NCI-H748 treated with DMSO at 0.1 percent for 48 hours (cell line): Measurements from ENCODE around the gene GSDME.
"Not testable (repeated sequence)": the region's sequence is repeated elsewhere in the genome, so short reads cannot be mapped to it uniquely, and the experiment has no call there.

Source experiments
- DNase-seq: peaks from one replicate; lab custom pipeline; 2025; lab: John Stamatoyannopoulos, UW

The GSDME gene

DNA sequence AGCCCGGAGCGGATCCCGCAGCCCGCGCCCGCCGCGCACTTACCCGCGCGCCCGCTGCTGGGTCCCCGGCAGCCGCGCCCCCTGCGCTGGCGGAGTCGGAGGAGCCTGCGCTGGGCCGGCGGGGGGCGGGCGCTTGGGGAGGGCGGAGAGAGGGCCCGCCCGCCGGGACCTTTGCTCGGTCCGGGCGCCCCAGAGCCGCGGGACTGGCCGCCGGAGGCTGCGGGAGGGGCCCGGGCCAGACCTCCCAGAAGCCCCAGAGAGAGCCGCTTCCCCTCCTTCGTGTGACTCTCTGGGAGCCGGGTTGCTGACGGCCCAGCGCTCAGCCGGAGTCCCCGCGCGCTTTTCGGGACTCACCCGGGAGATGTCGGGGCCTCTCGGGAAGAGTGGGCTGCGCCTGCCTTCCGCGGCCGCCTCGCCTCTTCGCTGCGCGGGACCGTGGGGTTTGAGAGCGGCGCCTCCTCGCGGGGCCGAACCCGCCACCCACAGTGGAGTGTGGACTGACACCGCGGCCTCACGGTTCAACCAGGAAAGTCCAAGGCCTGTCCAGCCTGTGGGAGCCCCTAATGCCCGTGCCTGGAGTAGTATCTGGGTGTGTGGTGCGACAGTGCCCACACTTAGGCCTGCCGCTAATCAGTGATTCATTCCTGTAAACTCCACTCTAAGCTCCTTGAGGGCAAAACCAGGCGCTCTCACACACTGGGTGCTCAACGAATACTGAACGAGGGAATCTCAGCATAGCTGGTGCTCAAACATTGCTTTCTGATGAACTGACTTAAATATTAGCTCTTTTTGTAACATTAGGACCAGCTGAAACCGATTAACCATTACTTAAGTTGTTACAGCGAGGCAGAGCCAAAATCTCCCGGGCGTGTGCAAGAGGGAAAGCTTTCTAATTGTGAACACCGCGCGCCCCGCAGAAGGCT is at the start of gene GSDME:
TSS of gene GSDME (minus strand) at position 112 of the 923 bp plus-strand sequence. CDS start 7,690 bp downstream, outside the sequence.
- no peak for DNase-seq

DNA sequence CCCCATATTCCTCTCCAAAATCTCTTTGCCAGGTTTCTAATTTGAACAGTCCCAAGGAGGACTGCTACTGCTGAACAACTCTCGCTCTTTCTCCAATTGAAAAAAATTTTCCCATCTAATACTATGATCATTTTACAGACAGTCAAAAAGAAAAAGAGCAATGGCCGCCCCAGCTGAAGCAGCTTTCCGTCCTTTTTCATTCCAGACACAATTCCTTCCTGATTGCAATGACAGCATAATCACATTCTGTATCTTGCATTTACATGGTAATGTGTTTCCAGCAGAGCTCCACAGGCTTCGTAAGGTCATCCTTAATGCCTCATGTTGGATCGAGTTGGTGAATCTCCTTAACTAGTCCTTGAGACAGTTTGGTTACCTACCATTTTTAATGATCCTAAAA is 45.0 kb upstream of the GSDME start:
- no peak for DNase-seq

DNA sequence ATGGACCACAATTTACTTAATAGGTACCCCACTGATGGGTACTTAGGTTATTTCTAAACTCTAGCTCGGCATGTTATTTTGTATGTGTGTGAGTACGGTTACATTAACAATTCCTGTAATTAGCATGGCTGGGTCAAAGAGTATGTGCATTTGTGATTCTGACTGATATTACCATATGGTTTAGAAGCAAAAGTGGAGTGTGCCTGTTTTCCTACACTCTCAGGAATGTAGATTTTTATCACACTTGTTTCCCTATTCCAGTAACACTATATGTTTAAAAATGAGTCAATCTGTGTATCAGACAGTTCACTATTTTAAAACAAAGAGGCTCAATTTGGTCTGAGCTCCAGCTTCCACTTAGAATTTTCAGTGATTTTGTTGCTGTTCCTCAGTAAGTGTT is 44.6 kb upstream of the GSDME start:
- DNase-seq: no peak

- DNase-seq: no peak
Measured at GRCh38 chr7:24800667-24801066, 43.4 kb upstream of the GSDME start.

DNA sequence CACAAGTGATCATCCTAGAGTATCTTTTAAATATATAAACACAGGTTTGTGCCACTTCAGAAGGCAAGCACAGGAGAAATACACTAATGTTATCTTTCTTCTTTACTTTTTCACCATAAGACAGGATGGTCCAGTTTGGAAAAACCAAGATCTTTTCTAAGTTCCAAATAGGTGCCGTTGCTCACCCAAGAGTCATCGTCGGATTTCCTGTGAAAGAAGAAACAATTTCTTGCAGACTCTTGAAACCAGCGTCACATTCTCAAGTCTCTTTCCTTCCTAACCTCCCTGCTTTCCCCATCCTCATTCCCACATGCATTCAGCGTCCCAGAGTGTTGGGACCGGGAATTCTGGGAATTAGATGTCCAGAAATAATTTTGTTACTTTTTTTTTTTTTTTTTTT is 42.8 kb upstream of the GSDME start:
- DNase-seq: no peak

DNA sequence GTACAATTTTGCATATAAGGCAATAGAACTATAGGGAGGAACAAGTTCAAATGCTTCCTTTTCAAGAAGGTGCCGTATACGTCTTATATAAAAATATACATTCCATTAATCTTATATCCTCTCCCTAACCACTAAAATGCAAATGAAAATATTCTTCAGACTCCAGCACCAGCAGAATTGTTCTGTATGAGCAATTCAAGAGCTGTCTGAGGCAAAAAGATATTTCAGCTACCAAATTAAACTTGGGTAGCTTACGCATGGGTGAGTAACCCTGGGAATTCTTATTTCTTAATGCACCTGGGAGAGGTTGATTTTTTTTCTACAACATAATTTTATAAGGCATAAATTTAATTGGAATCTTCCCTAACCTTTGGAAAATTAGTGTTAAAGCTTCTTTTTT is 42.2 kb upstream of the GSDME start:
- DNase-seq: no peak

- DNase-seq: no peak
Measured at GRCh38 chr7:24798261-24798660, 41.0 kb upstream of the GSDME start.

DNA sequence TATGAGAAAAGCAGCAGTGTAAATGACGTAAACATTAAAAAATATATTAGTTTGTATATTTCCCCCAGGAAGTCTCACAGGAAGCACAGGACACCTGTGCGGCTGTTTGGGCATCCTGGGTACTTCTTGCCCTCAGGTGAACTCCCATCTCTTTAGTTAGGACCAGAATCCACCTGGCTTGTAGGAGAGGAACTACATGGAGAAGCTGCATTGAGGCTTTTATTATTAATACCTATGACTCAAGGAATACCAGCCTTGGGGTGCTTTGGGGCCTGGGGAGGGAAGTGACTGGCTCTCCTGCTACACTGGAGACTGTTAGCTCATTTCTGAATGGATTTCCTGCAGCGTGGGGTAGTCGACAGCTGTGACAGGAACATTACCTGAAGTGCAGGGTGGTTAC is 40.0 kb upstream of the GSDME start:
- no peak for DNase-seq

GRCh38 chr7:24795407-24795767 is 38.1 kb upstream of the GSDME start:
- no peak for DNase-seq

GRCh38 chr7:24794751-24795406 is 37.6 kb upstream of the GSDME start:
- not testable (repeated sequence) for DNase-seq

GRCh38 chr7:24793982-24794648 is 36.9 kb upstream of the GSDME start:
- DNase-seq: peak; percentile 28

DNA sequence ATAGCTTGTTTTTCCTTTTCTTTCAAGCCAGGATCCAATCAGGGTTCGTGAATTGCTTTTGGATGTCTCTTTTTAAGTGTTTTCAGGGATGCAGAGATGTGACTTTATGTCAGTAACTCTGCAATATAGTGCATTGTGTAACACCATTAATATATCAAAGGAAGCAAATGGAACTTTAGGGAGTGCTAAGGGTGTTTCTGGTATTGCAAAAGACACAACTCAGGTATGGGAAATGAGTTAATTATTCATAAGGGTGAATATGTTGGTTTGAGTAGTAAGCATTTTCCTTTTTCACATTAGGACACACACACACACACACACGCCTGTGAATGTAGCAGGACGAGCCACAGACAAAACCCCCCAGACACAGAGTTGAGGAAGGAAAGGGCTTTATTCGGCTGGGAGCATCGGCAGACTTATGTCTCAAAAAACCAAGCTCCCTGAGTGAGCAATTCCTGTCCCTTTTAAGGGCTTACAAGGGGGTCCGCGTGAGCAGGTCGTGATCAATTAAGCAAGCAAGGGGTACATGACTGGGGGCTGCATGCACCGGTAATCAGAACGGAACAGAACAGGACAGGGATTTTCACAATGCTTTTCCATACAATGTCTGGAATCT is 31.8 kb upstream of the GSDME start:
- no peak for DNase-seq

DNA sequence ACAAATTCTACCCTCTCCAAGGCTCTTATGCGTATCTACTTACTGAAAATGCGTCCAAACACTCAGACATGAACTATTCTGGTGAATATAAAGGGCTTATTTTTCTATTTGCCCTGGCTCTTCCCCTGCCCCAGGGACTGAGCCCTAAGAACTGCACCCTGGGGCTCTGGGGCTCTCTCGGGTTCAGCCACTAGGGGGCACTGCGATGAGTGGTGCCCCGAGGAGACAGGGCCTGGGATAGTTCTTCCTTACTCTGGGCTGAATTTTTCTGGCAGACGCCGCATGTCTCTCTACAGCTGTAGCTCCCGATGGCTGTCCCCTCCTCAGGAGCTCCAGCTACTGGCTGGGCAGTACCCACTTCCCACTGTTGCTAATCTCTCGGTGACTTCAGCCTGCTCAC is 30.8 kb upstream of the GSDME start:
- no peak for DNase-seq

DNA sequence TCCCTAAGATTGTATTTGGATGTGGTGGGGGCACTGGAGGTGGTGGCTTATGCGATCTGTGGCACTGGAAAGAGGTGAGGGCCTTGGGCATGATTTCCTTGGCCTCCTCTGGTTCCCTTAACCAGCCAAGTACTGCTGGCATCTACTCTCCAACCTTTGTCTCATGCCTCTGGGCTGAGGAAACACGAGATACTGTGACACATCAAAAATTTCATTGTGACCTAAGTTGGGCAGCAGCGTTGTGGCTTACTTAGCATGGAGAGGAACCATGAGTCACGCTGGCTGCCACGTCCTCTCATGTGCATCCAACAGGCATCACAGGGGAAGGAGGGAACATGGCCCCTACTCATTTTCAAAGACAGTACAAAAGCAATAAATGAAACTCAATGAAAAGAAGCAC is 29.7 kb upstream of the GSDME start:
- no peak for DNase-seq

DNA sequence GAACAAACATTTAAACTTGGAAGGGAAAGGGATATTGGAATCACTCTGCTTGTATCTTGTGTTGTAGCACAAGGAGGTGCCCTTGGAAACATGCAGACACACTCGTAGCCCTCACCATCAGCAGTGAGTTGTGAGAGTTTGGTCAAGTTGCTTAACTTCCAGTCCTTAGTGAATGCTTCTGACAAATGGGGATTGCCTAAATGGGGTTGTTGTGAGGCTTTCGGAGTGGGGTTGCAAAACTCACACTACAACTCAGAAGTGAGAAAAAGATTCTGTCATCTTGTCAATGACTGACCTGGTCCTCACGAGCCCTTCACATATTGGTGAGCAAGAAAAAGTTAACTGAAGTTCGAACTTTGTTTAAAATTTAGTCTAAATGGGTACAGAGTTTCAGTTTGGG is 29.0 kb upstream of the GSDME start:
- no peak for DNase-seq

GRCh38 chr7:24784277-24784676 is 27.0 kb upstream of the GSDME start:
- no peak for DNase-seq

DNA sequence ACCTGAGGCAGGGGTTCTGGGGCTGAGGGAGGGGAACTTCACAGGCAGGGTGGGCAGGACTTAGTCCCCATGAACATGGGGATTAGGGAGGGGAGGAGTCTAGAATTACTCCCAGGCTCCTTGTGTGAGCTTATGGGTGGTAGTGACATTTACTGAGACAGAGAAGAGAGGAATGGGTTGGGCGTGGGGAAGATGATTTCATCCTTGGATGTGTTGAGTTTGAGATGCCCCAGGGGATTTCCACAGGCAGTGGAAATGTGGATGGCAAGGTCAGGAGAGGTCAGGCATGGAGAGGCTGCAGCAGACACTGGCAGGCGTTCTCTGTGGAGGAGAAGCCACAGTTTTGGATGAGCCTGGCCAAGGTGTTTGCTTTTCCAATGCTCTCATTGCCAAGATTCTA is 26.4 kb upstream of the GSDME start:
- DNase-seq: no peak

- no peak for DNase-seq
Measured at GRCh38 chr7:24781106-24781505, 23.8 kb upstream of the GSDME start.

DNA sequence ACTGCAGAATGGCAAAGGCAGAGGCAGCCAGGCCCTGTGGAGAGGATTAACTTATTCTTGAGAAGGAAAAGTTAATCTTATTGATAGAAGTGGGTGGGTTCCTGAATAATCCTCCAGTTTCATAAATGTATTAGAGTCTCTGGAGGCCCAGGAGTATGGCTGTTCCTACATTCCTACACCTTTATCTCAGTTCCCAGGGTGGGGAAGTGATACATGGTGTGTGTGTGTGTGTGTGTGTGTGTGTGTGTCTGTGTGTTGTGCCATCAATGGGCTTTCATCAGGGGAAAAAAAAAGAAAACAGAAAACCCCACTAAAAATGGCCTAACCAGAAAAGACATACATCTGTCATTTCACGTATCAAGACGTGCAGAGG is 22.0 kb upstream of the GSDME start:
- no peak for DNase-seq

- DNase-seq: no peak
Measured at GRCh38 chr7:24778543-24779282, 21.4 kb upstream of the GSDME start.

DNA sequence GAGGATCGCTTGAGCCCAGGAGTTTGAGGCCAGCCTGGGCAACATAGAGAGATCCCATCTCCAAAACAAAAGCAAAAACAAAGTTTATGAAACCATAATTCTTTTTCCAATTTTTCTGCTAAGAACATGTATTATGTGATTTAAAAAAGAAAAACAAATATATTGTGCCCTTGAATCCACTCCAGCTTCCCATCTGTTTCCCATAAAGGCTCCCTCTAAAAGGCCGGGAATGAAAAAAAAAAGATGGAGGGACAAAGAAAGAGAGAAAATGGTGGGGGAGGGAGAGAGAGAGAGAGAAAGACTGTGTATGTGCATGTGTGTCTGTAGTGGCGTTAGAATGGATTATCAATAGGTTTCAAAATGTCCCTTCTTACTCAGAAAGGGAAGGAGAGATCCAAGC is 20.5 kb upstream of the GSDME start:
- no peak for DNase-seq

DNA sequence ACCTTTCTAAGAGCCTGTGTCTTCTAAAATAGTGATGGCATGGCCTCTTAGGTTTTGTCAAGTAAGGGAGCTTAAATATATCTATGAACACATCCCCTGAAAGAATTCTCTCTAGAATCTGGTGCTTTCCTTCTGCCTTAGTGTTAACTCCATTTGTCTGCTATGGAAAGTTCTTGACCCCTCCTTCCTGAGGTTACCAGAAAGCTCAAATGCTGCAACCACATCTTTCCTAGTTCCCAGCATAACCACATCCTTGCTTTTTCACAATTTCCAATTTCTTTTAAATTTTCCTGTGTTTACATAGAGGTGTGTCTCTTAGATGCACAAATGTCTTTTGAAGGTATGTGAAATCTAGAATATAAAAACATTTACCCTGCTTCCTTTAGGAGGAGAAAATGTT is 16.4 kb upstream of the GSDME start:
- DNase-seq: no peak
